ENCODE measurements around the gene GJA1. TPM values are rescaled to one million over a fixed set of nuclear protein-coding genes. Genes with fewer than 3 reads are reported as not detected.
A peak's percentile ranks its signal among the peaks of the same experiment; 100 is the strongest.

Gene GJA1
- total and polyA plus RNA-seq, 2 of the 8 experiments (the other 6 are each of a cell fraction or from before 2014, with no cell fraction given) = 468 to 795 TPM

- TF ChIP-seq JUN (IDR thresholded peaks at IDR 0.05; ENCODE audit: low read depth, low read length) (no peak), E2F6 (IDR thresholded peaks at IDR 0.05) (no peak), PHF8 (conservative IDR thresholded peaks at IDR 0.05; ENCODE audit: low read depth, low read length) (no peak), TAF1 (IDR thresholded peaks at IDR 0.05; ENCODE audit: low read depth, low read length) (no peak)
- WGBS, 2 experiments (ENCODE audit: extremely low coverage in 1 of 2, insufficient coverage in 1 of 2, insufficient read length in 1 of 2, insufficient replicate concordance in 2 of 2, low coverage in 1 of 2, low lambda C conversion rate in 2 of 2, missing lambda C conversion rate in 1 of 2) = 55% methylated on average over 2 of the region's 2 CpGs; no CpG with 5 or more reads in 1 of the 2 experiments
- Histone ChIP-seq H3K4me1 (replicated peaks in 1 of 4; ENCODE audit: control insufficient read depth in 3 of 4, insufficient read depth in 4 of 4, low read length in 3 of 4) (peaks cover 0 to 8% (median 4%) of the 10 kb centered on the region in 4 experiments; a peak in 4 of 7 replicates), H2BK120ac (replicated peaks; ENCODE audit: low read depth, low read length) (no peak overlapping the region), H2BK15ac (ENCODE audit: low read length) (no peak overlapping the region), H4K5ac (ENCODE audit: insufficient read length, low read depth, low read length) (peak overlapping the region; percentile 12), H3K23me2 (ENCODE audit: low read depth, low read length) (no peaks in the 10 kb centered on the region), H3K9ac (replicated peaks in 1 of 4; ENCODE audit: extremely low read depth in 1 of 4, low read depth in 3 of 4, low read length in 3 of 4) (no peak overlapping the region), H3K4me2 (ENCODE audit: insufficient read depth in 1 of 2, low read depth in 2 of 2, low read length in 2 of 2) (no peak overlapping the region; a peak in 1 of 4 replicates), H3K56ac (replicated peaks; ENCODE audit: insufficient read length, low read depth, low read length) (no peak overlapping the region), H3K4me3 (ENCODE audit: extremely low read depth in 1 of 4, insufficient read depth in 2 of 4, low read depth in 3 of 4, low read length in 4 of 4) (no peak overlapping the region), H2BK12ac (ENCODE audit: low read depth, low read length) (no peak overlapping the region), H2BK20ac (ENCODE audit: low read length) (no peak overlapping the region), H3K14ac (ENCODE audit: insufficient read length) (no peak overlapping the region), H3K9me3 (ENCODE audit: insufficient read depth in 2 of 2, low read depth in 1 of 2, low read length in 1 of 2) (no peaks in the 10 kb centered on the region), H3K79me1 (ENCODE audit: low read depth, low read length) (no peaks in the 10 kb centered on the region), H3K18ac (ENCODE audit: extremely low read depth, low read length) (no peak overlapping the region), H4K20me1 (replicated peaks in 1 of 2; ENCODE audit: control insufficient read depth in 1 of 2, insufficient read depth in 2 of 2, low read length in 2 of 2) (no peaks in the 10 kb centered on the region), H3K36me3 (ENCODE audit: control insufficient read depth in 2 of 4, insufficient read depth in 4 of 4, low read length in 3 of 4) (no peaks in the 10 kb centered on the region), H3K23ac (ENCODE audit: insufficient read length) (no peak overlapping the region), H3K27me3 (replicated peaks in 1 of 4; ENCODE audit: control insufficient read depth in 3 of 4, extremely low read depth in 1 of 4, insufficient read depth in 3 of 4, low read length in 3 of 4) (no peaks in the 10 kb centered on the region), H2BK5ac (ENCODE audit: low read depth, low read length) (no peak overlapping the region), H4K91ac (replicated peaks; ENCODE audit: insufficient read length, low read length) (peak overlapping the region; percentile 47), H4K8ac (ENCODE audit: extremely low read depth, insufficient read depth, low read length) (no peak overlapping the region), H3K4ac (replicated peaks; ENCODE audit: insufficient read length, low read depth, low read length) (no peak overlapping the region), H2AFZ (ENCODE audit: low read length) (no peak overlapping the region), H3K79me2 (ENCODE audit: control insufficient read depth in 1 of 2, insufficient read depth in 2 of 2, low read length in 2 of 2) (no peaks in the 10 kb centered on the region), H3K27ac (ENCODE audit: low read depth, low read length) (no peak overlapping the region), H2AK5ac (ENCODE audit: low read depth, low read length) (no peak overlapping the region)
- FAIRE-seq = no peak
- ChIA-PET CTCF (ENCODE audit: partially characterized antibody) (no interaction called here), POLR2A (ENCODE audit: partially characterized antibody) (interaction anchor here (1.2 kb wide), 1 partner anchor 49 kb away, joined by 4 read pairs; no protein-coding TSS in a partner anchor)
- DNase-seq (ENCODE audit: low read depth in 1 of 2, low spot score in 2 of 2) = no peak
Observed at GRCh38 chr6:121485359-121485811, 49.9 kb downstream of the GJA1 start.
